Fibroblast of lung (primary cell): Measurements from ENCODE around the gene CWC27.

Experiments
- CTCF ChIP-seq, 2 donors: IDR thresholded peaks in 1 of 2; conservative IDR thresholded peaks in 1 of 2; 1 replicate in 1 of 2; 2 replicates in 1 of 2; pipeline ENCODE4 v1.5.1; 2011 to 2012; ENCODE audit warnings: low read length in 2 of 2, control low read depth in 1 of 2, inconsistent platforms in 1 of 2, low read depth in 1 of 2, mild to moderate bottlenecking in 1 of 2
- EZH2 ChIP-seq: IDR thresholded peaks from 2 replicates; pipeline ENCODE4 v1.5.1; 2012; ENCODE audit warnings: low read length, control low read depth, mild to moderate bottlenecking; ENCODE audit errors: missing control alignments

- TF ChIP-seq CTCF (conservative IDR thresholded peaks at IDR 0.05 in 1 of 2, IDR thresholded peaks at IDR 0.05 in 1 of 2; ENCODE audit: low read depth in 1 of 2, low read length in 2 of 2) (no peak), EZH2 (no peak)
Observed at GRCh38 chr5:64876203-64876602, 107.5 kb downstream of the CWC27 start.
